DMS 273 (cell line): Measurements from ENCODE around the gene PARS2.

Experiments used
- DNase-seq: peaks from one replicate; lab custom pipeline; 2025; ENCODE audit not compliant: unreplicated experiment; lab: John Stamatoyannopoulos, UW

The PARS2 gene

DNA sequence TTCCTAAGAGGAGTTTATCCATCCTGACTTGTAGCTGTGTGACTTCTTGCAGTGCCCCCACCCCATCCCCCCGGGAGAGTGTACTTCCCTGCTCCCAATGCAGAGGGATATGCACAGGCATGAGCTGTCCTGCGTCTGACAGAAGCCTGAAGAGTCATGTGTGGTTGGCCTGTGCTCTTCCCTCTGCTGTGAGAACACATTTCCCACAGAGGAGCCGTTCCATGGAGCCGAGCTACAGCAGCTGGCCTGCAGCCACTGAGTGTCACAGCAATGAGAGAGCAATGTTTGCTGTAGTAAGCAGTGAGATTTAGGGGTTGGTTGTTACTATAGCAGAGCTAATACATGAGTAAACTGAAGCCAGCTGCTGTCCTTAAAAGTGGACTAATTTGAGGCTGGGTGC lies 22.0 kb downstream of the PARS2 start:
- no peak for DNase-seq

DNA sequence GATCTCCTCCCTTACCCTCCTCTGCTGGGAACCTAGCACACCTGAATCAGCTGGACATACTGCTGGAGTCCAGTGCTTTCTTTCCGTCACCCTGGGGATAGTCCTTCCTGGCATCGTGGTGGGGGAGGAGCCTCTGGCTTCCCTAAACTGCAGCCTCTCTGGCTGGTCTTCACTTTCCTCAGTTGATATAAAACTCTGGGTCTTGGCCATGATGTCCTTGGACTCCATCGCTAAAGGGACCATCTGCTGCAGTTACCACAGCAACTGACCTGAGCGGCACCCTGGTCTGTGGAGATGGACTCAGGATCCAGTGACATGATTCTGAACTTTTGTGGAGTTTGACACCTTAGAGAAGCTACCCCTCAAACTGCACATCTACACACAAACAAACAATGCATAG lies 22.8 kb downstream of the PARS2 start:
- no peak for DNase-seq

DNA sequence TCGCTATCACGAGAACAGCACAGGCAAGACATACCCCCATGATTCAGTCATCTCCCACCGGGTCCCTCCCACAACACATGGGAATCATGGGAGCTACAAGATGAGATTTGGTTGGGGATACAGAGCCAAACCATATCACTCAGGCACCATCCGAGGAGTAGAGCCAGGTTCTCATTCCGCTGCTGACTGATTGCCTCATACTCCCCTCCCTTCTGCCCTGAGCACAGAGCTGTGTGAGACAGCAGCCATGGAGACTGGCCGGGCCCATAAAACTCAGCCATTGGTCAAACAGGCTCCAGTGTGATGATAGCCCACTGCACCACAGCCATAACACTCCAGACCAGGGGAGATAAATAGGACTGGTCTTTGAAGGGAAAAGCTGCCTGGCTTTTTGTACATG lies 26.1 kb downstream of the PARS2 start:
- no peak for DNase-seq

DNA sequence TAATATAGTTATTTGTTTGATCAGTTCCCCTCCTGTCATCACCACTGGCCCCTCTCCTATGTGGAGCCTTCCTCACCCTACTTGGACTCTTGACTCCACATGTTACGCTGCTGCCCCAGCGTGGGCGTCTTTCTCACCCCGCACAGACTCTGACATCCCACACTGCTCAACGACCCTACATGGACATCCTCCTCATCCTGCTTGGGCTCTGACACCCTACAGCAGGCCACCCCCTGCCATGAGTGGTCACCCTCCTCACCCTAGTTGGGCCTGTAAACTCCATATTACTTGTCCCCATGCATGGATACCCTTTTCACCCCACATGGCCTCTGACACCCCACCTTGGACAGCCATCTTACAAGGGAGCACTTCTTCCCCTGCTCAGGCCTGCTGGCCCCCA lies 27.6 kb downstream of the PARS2 start:
- DNase-seq: no peak

DNA sequence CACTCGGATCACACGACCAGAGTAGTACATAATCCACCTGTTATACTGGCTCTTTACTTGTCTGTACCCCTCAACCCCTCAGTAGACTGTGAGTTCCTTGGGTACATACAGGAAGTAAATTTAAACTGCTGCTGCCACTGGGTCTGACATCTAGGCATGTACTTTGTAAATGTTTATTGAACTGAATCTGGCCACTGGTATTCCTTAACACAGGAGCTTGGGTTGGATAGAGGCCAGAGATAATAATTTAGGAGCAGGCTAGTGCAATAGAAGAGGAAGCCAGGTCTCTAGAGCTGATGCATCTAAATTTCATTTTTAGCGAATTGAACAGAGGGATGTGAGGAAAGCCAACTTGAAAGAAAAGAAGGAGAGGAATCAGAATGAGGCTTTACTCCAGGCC lies 36.3 kb downstream of the PARS2 start:
- DNase-seq: no peak

DNA sequence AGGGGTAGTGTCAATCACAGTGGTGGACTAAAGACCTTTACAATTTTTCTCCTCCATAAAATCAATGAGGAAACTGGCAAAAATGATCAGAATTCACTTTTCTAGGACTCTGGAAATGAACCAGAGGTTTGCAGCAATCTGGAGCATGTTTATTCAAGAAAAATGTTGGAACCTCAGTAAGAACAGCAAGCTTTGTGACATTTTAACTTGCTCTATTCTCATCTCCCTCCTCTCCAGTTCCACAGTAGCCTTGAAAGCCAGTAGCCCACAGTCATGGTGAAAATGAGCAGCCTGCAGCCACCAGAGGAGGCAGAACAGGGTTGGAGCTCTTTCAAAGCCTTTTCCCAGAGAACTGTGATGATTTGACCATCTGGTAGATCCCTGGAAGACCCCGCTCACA lies 39.6 kb downstream of the PARS2 start:
- DNase-seq: no peak

GRCh38 chr1:54723985-54724384 lies 40.3 kb downstream of the PARS2 start:
- DNase-seq: peak; percentile 9

GRCh38 chr1:54721719-54722118 lies 42.6 kb downstream of the PARS2 start:
- no peak for DNase-seq

- DNase-seq: no peak
These were observed 47.9 kb downstream of the PARS2 start for GRCh38 chr1:54716299-54717047.

DNA sequence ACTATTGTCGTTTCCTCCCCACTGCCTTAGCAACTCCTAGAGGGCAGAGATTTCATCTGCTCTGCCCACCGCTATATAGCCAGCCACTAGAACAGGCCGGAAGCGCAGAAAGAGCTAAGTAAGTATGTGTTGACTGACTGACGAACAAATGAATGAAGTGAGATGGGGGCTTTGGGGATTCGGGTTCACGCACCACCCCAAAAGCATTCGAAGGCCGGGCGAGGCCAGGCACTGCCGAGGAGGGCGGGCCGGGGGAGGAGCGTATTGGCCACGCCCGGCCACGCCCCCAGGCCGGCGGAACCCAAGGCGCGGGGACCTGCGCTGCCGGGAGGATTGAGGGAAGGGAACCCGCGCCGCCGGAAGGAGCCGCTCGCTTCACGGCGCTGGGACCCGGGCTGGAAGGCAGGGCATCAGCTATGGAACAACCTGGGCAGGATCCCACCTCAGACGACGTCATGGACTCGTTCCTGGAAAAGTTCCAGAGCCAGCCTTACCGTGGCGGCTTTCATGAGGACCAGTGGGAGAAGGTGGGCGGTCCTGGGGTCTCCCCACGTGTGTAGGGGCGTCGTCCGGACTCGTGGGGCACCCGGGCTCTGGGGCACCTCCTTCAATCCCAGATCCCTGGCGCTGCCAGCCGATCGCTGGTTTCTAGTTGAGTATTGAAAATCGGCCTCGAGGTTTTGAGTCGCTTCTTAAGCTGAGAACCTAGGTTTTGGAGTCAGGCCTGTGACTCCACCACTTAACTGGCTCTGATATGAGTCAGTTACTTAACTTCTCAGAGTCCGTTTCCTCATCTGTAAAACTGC lies 48.6 kb downstream of the PARS2 start, which contains the start of gene TTC4:
Gene TTC4 (plus strand): TSS at position 369 of the 806 bp plus-strand sequence. CDS start 48 bp downstream, at position 417.
- DNase-seq: peak; percentile 95

GRCh38 chr1:54714881-54715492 lies 49.3 kb downstream of the PARS2 start:
- no peak for DNase-seq

- no peak for DNase-seq
These were observed 52.8 kb downstream of the PARS2 start for GRCh38 chr1:54711536-54711935.

DNA sequence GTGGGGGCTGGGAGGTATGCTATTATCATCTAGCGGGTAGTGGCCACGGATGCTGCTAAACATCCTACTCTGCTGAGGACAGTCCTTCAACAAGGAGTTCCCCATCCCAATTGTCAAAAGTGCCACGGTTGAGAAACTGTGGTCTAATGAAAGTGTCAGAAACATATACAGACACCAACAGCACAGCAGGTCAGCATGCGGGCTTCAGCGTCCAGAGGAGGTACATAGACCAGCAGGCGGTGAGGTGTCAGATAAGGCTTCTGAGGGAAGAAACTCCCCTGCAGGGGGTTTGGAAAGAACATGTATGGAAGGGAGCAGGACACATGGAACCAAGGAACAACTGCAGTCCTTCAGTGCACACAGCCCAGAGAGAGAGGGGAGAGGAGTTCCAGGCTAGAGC lies 53.5 kb downstream of the PARS2 start:
- DNase-seq: no peak

GRCh38 chr1:54710434-54710833 lies 53.9 kb downstream of the PARS2 start:
- DNase-seq: no peak

DNA sequence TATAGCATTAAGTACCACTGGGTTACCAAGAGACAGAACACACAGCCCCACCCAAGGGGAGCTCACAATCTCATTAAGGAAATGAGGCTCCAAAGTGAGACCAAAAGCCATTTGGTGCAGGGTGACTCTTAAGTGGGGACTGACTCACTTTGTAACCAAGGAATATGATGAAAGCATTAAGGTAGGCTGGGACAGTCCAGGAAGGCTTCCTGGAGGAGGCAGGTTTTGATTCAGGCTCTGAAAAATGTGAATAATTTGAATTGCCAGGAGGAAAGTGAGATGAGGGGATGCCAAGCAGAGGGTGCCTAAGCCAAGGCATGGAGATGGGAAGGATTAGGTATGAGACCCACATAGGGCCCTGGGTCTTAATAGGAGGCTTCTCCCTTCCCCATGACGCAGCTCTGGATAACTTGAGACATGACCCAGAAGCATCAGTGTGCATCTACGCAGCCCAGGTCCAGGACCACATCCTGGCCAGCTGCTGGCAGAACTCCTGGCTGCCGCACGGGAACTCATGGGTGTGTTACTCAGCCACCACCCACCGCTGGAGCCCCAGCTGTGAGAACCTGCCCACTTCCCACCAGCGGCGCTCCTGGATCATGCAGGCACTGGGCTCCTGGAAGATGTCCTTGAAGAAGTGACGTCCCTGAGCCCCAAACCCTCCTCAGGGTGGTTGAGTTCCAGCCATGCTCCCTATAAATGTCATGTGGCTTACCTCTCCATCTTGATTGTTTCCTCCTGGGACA lies 54.6 kb downstream of the PARS2 start:
- DNase-seq: no peak

GRCh38 chr1:54708385-54708784 lies 55.9 kb downstream of the PARS2 start:
- no peak for DNase-seq
